NCI-H446 treated with DMSO at 0.1 percent for 48 hours (cell line): ENCODE data around the gene DLX4.

Experiments
- DNase-seq: peaks from one replicate; lab custom pipeline; 2025; lab: John Stamatoyannopoulos, UW

Gene DLX4

DNA sequence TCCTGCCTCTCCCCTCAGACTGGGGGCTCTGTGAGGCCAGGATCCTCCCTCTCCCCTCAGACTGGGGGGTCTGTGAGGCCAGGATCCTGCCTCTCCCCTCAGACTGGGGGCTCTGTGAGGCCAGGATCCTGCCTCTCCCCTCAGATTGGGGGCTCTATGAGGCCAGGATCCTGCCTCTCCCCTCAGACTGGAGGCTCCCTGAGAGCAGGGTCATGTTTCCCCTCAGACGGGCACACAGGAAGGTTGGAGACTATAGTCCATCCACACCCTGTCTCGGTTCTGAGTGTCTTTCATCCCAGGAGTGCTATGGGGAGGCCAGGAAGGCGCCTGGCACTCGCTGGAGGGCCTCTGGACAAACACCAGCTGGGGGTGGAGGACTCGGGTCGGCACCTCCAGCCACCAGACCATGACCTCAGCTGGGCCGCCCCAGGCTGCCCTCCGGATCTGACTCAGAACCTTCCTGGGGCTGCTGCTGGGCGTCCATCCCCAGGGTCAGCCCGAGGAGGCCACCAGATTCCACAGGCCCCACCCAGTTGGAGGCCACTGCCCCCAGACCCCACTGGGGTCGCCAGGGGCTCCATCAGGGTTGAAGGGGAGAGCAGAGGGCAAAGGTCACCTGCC is 21.9 kb upstream of the DLX4 start:
- DNase-seq, result no peak

DNA sequence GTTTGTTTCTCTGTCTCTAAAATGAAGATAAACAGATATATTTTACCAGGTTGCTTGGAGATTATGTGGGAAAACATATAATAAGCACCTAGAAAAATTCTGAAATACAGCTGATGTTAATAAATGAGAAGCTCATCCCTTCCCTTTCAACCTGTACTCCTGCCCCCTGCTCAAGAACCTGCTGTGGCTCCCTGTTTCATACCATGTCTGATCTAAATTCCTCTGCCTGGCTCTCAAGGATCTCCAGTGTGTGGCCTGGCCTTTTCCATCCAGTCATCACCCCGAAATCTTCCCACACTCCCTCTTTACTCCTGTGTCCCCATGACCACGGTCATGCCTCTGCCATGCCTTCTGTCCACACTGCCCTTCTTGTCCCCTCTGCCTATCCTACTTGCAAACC is 19.4 kb upstream of the DLX4 start:
- no peak for DNase-seq

DNA sequence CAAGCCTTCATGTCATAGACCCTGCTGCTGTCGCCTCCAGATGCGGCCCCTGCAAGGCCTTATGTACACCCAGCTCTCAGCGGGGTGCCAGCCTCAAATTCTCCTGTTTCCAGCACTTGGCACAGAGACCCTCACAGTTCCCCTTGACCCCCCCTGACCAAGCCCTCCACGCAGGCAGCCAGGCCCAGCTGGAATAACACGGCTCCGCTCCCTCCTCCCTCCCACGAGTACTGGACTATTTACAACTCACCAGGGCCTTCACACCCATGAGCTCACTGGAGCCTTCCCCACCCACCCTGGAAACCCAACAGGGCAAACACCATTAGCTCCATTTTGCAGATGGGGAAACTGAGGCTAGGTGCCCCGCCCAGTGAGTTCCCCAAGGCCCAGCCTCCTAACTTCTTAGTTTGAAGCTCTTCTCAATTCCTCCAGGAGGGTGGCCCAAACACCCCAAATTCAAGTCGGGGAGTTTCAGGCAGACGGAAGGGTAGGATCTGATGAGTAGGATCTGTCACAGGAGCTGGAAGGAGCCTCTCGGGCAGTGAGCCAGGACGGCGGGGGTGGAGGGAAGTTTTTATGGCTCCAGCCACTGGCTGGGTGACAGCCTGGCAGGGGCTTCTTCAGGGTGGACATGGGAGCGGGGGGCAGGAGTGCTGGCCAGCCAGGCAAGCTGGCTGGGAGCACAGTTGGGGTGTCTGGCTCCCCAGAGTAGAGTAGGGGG is 17.5 kb upstream of the DLX4 start:
- no peak for DNase-seq

DNA sequence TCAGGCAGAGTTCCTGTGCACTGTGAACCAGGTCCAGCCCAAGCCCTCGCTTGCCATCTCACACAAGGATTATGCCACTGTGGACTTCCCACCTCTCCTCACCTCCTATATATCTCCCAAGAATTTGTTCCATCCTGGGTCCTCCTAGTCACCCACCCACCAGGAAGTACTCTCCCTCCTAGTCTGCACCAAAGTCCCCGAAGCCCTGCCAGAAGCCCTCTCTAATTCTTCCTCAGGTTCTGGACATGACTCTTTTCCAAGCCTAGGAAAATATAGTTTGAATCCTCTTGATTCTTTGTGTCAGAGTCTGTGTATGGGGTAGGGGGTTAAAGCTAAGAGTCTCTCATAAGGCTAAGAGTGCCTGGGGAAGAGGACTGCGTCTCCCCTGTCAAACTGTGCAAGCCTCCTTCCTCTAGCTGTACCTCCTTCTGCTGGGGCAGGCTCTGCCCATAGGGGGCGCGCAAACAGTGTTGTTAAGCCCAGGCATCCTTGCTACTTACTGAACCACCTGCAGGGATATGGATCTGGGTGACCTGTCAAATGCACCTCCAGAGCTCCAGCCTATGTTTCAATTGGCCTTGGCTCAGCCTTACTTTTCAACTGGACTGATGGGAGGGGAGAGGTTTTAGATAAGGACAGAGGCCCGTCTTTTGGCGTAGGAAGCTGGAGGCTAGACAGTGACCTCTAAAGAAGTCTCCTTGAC is 16.6 kb upstream of the DLX4 start:
- no peak for DNase-seq

DNA sequence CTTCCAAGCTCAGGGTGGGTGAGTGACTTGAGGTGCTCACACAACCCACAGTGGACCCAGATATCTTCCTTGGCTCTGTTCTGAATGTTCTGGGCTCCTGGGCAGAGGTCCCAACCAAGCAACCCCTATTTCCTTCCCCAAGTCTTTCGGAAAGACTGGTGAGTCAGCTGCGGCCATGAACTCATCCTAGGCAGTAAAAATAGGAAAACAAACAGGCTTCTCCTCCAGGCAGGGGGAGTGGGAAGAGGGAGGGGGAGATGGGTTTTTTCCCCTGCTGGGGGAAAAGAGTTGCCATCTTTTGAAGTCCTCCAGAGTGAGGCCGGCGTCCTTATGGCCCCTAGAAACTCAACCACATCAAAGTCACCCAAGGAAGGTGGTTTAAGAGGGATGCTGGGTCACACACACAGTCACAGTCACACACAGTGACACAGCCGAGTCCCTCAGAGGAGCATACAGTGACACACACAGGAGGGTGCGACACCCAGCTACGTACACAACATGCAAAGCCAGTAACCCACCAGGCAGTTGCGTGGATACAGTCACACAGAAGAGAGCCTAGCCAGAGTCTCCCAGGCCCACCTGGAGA is 16.0 kb upstream of the DLX4 start:
- no peak for DNase-seq

DNA sequence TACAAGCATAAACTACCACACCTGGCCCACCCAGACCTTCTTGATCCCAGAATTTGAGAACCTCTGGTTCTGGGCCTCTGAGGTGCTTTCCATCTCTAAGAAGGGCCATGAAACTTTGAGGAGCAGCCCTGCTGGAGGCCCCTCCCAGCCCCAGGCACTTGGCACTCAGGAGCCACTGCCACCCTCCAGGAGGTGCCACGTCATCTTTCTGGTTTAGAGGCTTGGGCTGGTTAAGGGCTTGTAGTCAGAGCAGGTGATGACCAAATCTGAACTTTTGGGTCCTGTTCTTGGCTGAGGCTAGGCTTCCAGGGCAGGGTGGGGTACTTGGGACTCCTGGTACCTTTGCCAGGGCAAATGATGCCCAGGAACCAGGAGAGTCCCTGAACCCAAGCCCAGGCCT is 13.8 kb upstream of the DLX4 start:
- DNase-seq, result no peak

DNA sequence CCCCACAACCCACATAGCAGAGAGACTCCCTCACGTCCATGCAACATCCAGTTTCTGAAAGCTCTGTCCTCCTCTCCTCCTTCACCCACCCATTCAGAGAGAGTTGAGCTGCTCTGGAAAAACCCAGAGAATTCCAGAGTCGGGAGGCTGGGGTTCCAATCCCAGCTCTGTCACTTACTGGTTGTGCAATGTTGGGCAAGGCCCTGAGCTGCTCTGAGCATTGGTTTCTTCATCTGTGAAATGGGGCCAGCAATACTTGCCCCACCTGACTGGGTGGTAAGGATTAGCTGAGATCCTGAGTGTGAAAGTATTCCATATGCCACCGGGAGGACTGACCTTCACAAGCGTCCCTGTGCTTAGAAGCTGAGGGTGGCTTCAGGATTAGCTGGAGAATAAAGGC is 12.2 kb upstream of the DLX4 start:
- no peak for DNase-seq

DNA sequence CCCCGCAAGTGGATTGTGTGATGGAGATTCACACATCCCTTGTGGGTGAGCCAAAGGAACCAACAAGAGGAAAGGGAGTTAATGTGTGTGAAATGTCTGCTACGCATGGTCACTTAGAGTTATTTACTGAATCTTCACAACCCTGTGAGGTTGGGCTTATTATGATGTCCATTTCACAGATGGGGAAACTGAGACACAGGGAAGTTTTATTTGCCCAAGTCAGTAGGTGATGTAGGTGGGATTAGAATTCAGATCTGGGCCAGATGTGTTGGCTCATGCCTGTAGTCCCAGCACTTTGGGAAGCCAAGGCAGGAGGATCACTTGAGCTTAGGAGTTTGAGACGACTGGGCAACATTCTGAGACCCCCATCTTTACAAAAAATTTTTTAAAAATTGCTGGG is 11.6 kb upstream of the DLX4 start:
- no peak for DNase-seq

DNA sequence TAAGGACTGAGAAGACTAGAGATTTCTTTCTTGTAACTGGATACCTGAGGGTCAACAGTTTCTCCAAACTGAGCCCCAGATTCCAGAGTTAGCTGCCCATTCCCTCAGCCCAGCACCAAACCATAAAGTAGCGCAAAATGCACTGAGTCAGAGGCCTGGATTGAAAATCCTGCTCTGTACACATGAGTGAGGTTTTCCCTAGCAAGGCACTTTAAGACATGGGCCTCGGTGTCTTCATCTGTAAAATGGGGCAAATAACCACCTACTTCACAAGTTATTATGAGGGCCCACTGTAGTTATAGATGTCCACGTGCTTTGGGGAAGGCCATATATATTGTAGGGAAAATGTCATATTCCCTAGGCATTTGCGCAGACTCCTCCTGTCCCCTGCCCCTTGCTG is 10.3 kb upstream of the DLX4 start:
- DNase-seq, result no peak

DNA sequence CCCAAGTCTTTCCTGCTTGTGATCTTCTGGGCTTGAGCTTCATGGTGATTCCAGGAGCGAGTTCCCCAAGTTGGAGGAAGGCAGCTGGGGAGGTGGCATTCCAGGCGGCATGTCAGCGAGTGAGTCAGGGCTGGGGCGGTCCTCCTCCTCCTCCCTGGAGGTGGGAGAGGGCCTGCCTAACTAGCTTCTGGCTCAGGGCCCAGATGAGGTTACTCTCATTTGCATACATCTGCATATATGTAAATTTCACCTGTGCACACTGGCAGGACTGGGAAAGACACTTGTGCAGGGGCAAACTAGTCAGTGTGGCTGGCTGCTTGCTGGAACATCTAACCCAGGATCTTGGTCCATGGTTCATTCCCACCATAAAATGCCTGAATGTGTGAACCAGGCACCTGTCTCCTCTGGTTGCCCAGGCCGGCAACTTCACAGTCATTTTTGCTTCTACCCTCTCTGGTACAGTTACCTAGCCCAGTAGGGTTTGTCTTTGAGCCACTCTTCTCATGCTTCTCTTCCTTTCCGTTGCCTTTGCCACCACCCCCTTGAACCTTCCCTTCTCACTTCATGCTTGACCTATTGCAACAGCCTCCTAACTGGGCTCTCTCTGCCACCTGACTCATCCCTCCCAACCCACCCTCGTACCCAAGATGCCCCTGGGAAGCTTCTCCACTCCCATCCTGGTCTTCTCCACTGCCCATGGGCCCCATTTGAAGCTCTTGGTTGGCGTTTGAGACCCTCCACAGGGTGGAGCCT is 9.6 kb upstream of the DLX4 start:
- no peak for DNase-seq

DNA sequence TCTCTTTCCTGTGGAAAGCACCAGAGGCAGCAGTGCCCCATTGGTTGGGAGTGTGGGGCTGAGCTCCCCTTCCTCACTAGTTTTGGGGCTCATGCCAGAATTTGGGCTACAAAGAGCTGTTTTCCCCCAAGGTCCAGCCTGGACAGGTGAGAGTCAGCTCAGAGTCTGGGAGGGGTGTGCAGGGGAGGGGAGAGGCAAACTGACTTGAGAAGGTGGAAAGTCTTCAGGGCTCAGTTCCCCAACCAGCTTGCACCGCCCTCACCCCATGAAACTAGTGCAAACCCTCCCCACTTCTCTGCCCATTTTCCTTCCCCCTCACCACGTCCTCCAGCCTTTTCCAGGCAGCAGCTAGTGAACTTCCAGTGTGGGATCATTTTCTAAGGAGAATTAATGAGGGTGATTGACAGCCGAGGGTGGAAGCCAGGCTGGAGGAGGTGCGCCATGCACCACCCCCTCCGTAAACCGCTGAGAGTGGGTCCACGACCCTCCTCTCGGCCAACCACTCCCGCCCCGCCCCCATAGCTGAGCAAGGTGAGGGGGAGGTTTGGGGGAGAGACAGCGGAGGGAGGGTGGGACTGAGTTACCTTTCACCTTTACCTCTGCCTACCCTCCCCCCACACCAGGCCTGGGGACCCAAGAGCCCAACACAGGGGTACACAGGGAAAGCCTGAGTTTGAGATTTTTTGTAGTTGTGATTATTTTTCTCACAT is 6.2 kb upstream of the DLX4 start:
- no peak for DNase-seq

DNA sequence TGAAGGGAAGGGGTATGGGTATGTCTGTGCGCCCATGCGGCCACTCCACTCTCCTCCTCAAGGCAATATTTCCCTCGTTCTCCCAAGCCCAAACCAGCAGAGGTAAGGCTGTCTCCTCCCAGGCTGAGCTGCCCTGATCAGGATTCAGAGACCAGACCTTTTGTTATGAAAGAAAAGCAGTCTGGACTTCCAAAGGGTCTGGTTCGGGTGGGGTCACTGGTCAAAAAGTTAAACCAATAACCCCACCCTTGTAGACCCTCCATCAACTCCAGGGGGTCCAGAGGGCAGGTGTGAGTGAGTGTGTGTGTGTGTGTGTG is 5.7 kb upstream of the DLX4 start:
- no peak for DNase-seq

DNA sequence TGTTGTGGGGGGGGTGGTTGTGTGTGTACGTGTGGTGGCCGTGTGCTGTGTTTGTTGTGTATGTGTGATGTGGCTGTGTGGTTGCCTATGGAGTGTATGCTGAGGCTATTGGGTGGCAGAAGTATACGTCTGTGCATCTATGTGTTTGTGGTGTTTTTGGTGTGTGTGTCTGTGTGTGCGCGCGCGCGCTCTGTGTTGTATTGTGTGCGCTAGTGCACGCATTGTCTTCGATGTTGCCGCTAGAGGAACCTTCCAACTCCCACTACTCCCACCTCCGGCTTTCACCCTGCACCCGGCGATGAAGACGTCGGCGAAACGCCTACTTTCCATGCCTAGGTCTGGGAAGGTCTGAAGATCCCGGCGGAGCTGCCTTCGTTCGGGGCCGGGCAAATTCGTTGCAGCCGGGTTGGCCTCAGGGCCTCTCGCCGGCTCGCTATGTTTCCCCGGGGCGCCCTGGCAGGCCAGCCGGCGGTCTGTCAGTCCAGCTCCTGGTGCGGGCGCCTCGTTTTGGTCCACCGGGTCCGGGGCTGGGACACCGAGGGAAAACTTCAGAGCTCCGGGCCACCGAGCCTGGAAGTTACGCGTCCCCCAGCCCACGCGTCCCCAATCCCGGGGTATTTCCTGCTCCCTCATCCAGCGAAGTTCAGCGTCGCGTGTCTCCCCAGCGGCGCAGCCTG is 5.2 kb upstream of the DLX4 start:
- no peak for DNase-seq

DNA sequence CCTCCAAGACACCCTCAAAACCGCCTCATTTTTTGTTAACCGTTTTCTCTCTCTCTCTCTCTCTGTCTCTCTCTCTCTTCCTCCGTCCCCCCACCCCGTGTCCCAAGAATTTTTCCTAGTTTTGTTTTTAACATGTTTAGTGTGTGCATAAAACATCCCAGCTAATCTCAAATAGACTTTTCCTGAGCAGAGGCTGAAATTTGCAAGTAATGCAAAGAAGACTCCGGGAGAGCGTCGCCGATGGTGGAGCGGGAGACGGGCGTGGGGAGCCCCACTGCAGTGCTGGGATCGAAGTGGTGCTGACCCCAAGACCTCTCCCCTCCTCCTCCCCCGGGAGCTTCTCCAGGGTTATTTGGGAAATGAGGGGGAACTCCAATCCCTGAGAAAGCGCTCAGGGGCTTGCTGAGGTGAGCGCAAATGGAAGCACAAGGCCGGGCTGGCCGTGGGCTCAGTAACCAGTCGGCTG is 4.7 kb upstream of the DLX4 start:
- DNase-seq, result no peak

DNA sequence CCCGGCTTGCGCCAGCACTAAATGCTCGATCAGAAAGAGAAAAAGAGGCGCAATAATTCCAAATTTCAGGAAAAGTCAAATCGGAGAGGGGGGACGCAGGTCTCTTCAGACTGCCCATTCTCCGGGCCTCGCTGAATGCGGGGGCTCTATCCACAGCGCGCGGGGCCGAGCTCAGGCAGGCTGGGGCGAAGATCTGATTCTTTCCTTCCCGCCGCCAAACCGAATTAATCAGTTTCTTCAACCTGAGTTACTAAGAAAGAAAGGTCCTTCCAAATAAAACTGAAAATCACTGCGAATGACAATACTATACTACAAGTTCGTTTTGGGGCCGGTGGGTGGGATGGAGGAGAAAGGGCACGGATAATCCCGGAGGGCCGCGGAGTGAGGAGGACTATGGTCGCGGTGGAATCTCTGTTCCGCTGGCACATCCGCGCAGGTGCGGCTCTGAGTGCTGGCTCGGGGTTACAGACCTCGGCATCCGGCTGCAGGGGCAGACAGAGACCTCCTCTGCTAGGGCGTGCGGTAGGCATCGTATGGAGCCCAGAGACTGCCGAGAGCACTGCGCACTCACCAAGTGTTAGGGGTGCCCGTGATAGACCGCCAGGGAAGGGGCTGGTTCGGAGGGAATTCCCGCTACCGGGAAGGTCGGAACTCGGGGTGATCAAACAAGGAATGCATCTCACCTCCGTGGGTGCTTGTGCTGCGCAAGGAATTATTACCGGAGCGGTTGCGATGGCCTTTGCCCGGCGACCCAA is 4.0 kb upstream of the DLX4 start:
- DNase-seq, result no peak

DNA sequence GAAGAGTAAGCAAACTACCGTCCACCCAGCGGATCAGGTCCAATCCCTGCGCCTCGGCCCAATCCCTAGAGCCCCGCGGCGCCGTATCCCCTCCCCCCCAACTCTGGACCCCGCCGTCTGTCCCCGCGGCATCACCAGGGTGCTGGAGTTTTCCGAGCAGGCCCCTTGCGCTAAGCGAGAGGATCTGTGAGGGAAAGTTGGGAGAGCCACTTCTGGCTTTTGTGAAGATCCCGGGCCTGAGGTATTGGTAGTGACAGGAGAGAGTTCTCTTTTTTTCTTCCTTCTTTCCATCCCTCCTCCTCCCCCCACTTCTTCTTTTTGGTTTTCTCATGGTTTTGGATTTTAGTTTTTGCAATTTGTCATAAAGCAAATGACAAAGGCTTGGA is 3.5 kb upstream of the DLX4 start:
- DNase-seq, result no peak

DNA sequence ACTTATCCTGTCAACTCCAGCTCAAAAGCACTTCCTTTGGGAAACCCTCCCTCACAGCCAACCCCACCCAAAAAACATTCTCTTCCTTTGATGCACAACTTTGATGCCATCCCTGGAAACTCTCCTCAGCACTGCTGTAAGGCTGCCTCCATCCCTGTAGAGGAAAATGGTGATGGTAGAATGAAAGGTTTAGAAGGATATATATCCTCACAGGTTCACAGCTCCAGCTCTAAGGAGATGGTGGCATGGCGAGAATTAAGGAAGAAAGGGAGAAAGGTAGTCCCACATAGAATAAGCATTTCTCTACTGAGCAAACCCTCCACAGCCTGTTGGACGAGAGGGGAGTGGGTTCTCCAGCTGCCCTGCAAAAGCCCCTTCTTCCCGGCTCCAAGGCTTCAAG is 2.2 kb upstream of the DLX4 start:
- no peak for DNase-seq

DNA sequence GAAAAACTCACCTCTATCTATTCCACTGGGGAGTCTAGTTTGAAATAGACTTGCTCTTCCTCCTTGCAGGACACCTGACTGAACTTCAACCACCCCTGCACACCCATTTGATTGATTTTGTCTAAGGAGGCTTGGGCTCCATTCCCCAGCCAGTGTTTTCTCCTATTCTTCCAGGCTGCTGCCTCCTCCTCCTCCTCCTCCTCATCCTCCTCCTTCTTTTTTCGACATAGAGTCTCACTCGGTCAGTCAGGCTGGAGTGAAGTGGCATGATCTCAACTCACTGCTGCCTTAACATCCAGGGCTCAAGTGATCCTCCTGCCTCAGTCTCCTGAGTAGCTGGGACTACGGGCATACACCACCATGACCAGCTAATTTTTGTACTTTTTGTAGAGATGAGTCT is 1.8 kb upstream of the DLX4 start:
- DNase-seq, result no peak

DNA sequence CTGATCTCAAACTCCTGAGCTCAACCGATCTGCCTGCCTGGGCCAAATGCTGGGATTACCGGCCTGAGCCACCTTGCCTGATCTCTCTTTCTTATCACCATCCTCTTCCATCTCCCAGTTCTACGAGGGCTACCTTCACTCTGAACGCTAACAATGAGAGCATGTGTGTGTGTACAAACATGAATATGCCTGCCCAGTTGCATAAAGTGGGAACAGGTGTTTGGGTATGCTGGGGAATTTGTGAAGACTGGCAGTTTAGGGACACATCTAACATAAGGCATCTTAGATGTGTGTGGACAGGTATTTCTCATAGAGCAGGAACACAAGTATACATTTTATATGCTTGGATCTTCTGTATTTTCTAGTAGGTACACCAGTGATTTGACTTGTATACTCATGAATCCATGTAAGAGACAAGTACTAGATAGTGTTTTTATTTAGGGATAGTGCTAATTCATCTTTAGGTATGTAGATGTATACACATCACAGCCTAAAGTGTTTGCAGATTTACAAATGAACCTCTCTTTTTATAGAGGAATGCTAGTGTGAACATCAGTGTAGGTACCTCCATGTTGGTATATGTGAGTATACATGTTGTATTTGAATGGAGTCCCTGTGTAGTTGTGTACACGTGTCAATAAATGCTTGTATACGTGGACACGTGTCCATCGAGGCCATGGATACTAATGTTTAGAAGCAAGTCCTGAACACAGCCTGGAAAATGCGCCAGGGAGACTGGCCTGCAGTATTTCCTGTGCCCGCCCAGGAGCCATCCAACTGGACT is 1.2 kb upstream of the DLX4 start:
- DNase-seq, result no peak
